ENCODE results near the gene PAFAH1B1.
A peak's percentile ranks its signal among the peaks of the same experiment; 100 is the strongest.

The PAFAH1B1 gene

GRCh38 chr17:2710071-2710802 is 116.8 kb downstream of the PAFAH1B1 start:
- TF ChIP-seq CTCF (conservative IDR thresholded peaks at IDR 0.05) (no peak), ZFX (IDR thresholded peaks at IDR 0.05) (no peak)
- peak overlapping the region; percentile 96 for H3K27ac ChIP-seq

DNA sequence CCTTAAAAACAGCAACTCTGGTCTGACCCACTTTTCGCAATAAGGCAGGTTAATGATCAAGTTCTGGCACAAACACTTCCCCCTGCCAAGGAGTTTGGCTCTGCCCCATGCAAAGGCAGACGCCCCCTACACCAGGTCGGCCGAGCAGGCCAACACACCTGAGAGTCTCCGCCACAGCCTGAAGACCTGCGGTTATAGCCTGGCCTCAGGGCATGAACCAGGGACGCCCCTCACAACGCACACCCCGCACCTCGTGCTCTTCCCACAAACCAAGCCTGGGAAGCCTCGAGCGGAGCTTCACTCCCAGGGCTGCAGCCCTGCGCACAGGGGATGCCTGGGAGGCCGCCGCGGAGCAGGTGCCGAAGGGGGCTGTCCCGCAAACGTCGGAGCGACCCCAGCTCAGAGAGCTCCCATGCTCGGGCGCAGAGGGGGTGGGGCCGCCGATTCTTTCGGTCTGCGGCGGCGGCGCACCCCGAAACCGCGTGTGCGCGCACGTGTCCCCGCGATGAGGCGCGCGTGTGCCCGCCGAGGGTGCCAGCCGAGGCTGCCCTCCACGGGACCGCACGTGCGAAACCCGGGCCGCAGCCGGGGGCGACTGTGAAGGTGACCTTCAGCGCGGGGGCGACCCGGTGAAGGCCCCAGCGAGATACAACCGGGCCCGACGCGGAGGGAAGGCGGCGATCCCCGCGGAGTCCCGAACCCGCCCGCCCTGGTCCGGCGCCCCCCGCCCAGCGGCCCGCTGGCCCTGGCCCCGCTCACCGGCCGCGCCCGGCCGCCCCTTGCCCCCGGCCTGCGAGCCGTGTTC is 117.6 kb downstream of the PAFAH1B1 start:
- peak overlapping the region; percentile 96 for H3K27ac ChIP-seq
- TF ChIP-seq CTCF (conservative IDR thresholded peaks at IDR 0.05), result no peak
- TF ChIP-seq ZFX (IDR thresholded peaks at IDR 0.05), result peak; percentile 69; the same call in 1 of the 2 replicates

GRCh38 chr17:2711608-2712299 is 118.3 kb downstream of the PAFAH1B1 start, which contains the start of gene CLUH:
TSS of gene CLUH (minus strand) at chr17:2711764. CDS start at chr17:2711661, 103 bp downstream.
- TF ChIP-seq CTCF (conservative IDR thresholded peaks at IDR 0.05) (no peak), ZFX (IDR thresholded peaks at IDR 0.05) (0 out of 2 replicates have a peak, but pooled peaks have one; percentile 6)
- peak within 1 kb of the TSS; percentile 96 for H3K27ac ChIP-seq

GRCh38 chr17:2712300-2713043 is 119.0 kb downstream of the PAFAH1B1 start:
- TF ChIP-seq CTCF (conservative IDR thresholded peaks at IDR 0.05), result no peak
- TF ChIP-seq ZFX (IDR thresholded peaks at IDR 0.05), result no peak
- peak overlapping the region; percentile 96 for H3K27ac ChIP-seq

DNA sequence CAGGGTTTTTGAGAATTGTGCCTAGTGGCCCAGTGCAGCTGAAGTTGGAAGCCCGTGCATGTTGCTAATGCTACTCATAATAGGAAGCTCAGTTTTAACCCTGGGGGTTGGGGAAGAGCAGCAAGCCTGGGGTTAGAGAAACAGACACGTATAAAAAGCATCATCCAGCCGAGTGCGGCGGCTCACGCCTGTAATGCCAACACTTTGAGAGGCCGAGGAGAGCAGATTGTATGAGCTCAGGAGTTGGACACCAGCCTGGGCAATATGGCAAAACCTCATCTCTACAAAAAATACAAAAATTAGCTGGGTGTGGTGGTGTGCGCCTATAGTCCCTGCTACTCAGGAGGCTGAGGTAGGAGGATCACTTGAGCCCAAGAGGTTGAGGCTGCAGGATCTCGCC is 120.4 kb downstream of the PAFAH1B1 start:
- no peak overlapping the region for H3K27ac ChIP-seq
- TF ChIP-seq CTCF (conservative IDR thresholded peaks at IDR 0.05), result no peak
- TF ChIP-seq ZFX (IDR thresholded peaks at IDR 0.05), result no peak

- no peak overlapping the region for H3K27ac ChIP-seq
- TF ChIP-seq ZFX (IDR thresholded peaks at IDR 0.05) (no peak), CTCF (conservative IDR thresholded peaks at IDR 0.05) (no peak)
These were observed 123.2 kb downstream of the PAFAH1B1 start for GRCh38 chr17:2716649-2717048.

All from C4-2B (cell line).